ENCODE results near the gene ORM1.

ORM1 gene

GRCh38 chr9:114346146-114346545, 23.2 kb downstream of the ORM1 start:
- no peak for DNase-seq

- no peak for DNase-seq
These were observed 24.8 kb downstream of the ORM1 start for GRCh38 chr9:114347675-114348074.

GRCh38 chr9:114348261-114348905, 25.5 kb downstream of the ORM1 start:
- DNase-seq, result no peak

GRCh38 chr9:114348906-114349482, 26.1 kb downstream of the ORM1 start:
- peak; percentile 100 for DNase-seq

- DNase-seq, result no peak
These were observed 27.0 kb downstream of the ORM1 start for GRCh38 chr9:114349713-114350480.

GRCh38 chr9:114350636-114351401, 27.9 kb downstream of the ORM1 start:
- no peak for DNase-seq

GRCh38 chr9:114351932-114352331, 29.0 kb downstream of the ORM1 start:
- no peak for DNase-seq

GRCh38 chr9:114355821-114356220, 32.9 kb downstream of the ORM1 start:
- no peak for DNase-seq

GRCh38 chr9:114356792-114357191, 33.9 kb downstream of the ORM1 start:
- no peak for DNase-seq

- DNase-seq, result no peak
These were observed 34.5 kb downstream of the ORM1 start for GRCh38 chr9:114357360-114357759.

GRCh38 chr9:114357911-114358328, 35.0 kb downstream of the ORM1 start:
- DNase-seq, result no peak

- no peak for DNase-seq
These were observed 36.9 kb downstream of the ORM1 start for GRCh38 chr9:114359801-114360200.

- DNase-seq, result no peak
These were observed 38.6 kb downstream of the ORM1 start for GRCh38 chr9:114361542-114361941.

GRCh38 chr9:114362394-114362793, 39.5 kb downstream of the ORM1 start:
- no peak for DNase-seq

- DNase-seq, result no peak
These were observed 40.5 kb downstream of the ORM1 start for GRCh38 chr9:114363424-114363823.

- DNase-seq, result peak; percentile 90
These were observed 41.5 kb downstream of the ORM1 start for GRCh38 chr9:114364134-114365041.

- DNase-seq, result no peak
These were observed 42.3 kb downstream of the ORM1 start for GRCh38 chr9:114365194-114365593.

GRCh38 chr9:114366334-114367128, 43.6 kb downstream of the ORM1 start:
- DNase-seq, result peak; percentile 90

- DNase-seq, result no peak
These were observed 44.5 kb downstream of the ORM1 start for GRCh38 chr9:114367366-114367765.

- no peak for DNase-seq
These were observed 45.1 kb downstream of the ORM1 start for GRCh38 chr9:114367772-114368569.
